ENCODE measurements around the gene PUM1.

The PUM1 gene

DNA sequence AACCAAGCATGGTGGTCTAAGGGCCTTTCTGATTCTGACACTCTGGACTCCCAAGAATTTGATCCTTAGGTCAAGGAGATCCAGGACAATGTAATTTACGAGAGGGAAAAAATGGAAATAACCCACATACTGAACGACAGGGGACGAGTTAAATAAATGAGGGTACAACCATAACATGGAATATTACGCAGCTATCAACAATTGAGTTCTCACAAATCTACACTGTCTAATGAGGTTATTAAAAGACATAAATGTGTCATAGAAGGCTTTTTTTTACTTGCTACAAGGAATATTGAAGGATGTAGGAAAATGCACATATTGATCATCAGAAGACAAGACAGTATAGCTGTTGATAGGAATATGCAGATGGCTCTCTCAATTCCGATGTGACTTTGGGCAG, 180.8 kb downstream of the PUM1 start:
- no peaks in the 10 kb centered on the region for H3K36me3 ChIP-seq (ENCODE audit: insufficient read depth, low read length)
- H3K9me3 ChIP-seq (ENCODE audit: low read depth, low read length) = no peaks in the 10 kb centered on the region
- H3K4me3 ChIP-seq = no peak overlapping the region
- DNase-seq (ENCODE audit: low read depth, low spot score) = no peak
- no peak overlapping the region for H3K27ac ChIP-seq
- H3K9ac ChIP-seq (ENCODE audit: insufficient read length) = no peak overlapping the region
- TF ChIP-seq FOXP2 (optimal IDR thresholded peaks at IDR 0.05; ENCODE audit: control extremely low read depth, extremely low read length, insufficient read depth) (no peak), POLR2AphosphoS5 (IDR thresholded peaks at IDR 0.05; ENCODE audit: borderline replicate concordance, low read depth, low read length) (no peak)

DNA sequence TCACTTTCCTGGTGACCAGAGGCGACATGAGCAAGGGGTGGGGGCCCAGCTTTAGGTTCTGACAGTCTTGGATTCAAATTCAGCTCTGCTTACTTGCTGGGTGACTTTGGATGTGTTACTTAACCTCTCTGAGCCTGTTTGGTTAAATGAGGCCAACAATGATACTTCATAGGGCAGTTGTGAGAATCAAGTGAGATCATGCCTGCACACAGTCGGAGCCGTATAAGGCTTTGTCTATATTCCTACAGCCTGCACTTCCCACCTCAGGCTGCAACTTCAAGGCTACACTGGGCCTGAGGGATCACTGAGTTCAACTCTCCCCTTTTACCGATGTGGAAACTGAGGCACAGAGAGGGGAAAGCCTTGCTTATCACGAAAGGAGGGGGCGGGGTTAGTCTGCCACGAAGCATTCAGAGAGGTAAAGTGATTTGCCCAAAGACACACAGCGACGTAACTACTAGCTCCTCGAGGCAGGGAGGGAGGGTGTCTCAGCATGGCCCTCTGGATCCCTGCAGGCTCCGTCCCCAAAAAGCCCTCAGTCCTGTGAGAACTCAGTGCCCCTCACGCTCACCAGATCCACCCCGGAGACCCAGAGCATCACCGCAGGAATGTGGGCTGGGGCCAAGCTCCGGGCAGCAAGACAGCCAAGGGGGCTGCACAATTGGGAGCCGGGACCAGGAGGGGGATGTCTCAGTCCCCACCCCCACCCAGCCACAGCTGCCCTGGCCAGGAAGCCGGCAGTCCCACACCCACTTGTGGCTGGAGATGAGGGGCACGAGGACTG, 181.9 kb downstream of the PUM1 start:
- no peak overlapping the region for H3K4me3 ChIP-seq
- no peak for DNase-seq (ENCODE audit: low read depth, low spot score)
- no peaks in the 10 kb centered on the region for H3K36me3 ChIP-seq (ENCODE audit: insufficient read depth, low read length)
- no peak for TF ChIP-seq EZH2 (IDR thresholded peaks at IDR 0.05)
- TF ChIP-seq POLR2AphosphoS5 (IDR thresholded peaks at IDR 0.05; ENCODE audit: borderline replicate concordance, low read depth, low read length) = no peak
- TF ChIP-seq FOXP2 (optimal IDR thresholded peaks at IDR 0.05; ENCODE audit: control extremely low read depth, extremely low read length, insufficient read depth) = no peak
- no peaks in the 10 kb centered on the region for H3K9me3 ChIP-seq (ENCODE audit: low read depth, low read length)
- no peak overlapping the region for H3K27ac ChIP-seq
- no peak overlapping the region for H3K9ac ChIP-seq (ENCODE audit: insufficient read length)

DNA sequence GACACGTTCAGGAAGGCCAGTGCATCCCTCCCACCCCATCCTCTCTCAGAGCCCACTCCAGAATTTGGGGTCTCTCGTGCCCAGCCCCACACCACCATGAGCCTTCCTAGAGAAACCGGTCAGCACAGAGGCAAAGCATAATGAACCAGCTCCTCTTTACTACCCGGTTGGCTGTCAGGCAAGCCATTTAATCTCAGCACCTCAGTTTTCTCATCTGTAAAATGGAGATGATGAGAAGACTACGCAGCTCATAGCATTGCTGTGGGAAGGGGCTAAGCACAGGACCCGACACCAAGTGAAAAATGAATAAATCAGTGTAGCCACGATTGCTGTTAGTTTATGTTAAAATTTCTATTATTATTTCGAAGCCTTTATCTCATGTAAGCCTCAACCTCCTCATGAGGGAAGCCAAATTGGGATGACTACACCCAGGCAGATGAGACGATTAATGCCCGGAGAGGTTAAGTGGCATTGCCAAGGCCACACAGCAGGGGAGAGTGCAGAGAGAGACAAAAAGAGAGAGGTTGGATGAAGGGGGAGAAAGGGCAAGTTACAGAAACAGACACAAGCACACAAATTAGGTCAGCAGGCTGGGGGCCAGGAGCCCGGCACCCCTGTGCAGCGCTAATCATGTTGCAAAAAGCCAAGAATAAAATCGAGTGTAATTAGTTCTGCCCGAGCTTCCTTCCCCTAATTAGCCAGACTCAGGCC, 182.7 kb downstream of the PUM1 start:
- Histone ChIP-seq H3K36me3 (ENCODE audit: insufficient read depth, low read length) (no peaks in the 10 kb centered on the region), H3K27ac (no peak overlapping the region), H3K4me3 (no peak overlapping the region), H3K9ac (ENCODE audit: insufficient read length) (no peak overlapping the region), H3K9me3 (ENCODE audit: low read depth, low read length) (no peaks in the 10 kb centered on the region)
- no peak for TF ChIP-seq FOXP2 (optimal IDR thresholded peaks at IDR 0.05; ENCODE audit: control extremely low read depth, extremely low read length, insufficient read depth)
- TF ChIP-seq POLR2AphosphoS5 (IDR thresholded peaks at IDR 0.05; ENCODE audit: borderline replicate concordance, low read depth, low read length) = no peak
- no peak for TF ChIP-seq EZH2 (IDR thresholded peaks at IDR 0.05)
- DNase-seq (ENCODE audit: low read depth, low spot score) = no peak

All from SK-N-MC (cell line).